Measurements from ENCODE around the gene LECT2.
A peak's percentile ranks its signal among the peaks of the same experiment; 100 is the strongest.

LECT2 gene

GRCh38 chr5:135954899-135955298 is at the start of gene LECT2:
TSS of gene LECT2 (minus strand) at chr5:135954983. CDS start at chr5:135954833, 150 bp downstream.
- no peak for DNase-seq

- no peak for DNase-seq
Measured at GRCh38 chr5:136004436-136004835, 49.7 kb upstream of the LECT2 start.

- no peak for DNase-seq
Measured at GRCh38 chr5:136001466-136001981, 46.7 kb upstream of the LECT2 start.

DNA sequence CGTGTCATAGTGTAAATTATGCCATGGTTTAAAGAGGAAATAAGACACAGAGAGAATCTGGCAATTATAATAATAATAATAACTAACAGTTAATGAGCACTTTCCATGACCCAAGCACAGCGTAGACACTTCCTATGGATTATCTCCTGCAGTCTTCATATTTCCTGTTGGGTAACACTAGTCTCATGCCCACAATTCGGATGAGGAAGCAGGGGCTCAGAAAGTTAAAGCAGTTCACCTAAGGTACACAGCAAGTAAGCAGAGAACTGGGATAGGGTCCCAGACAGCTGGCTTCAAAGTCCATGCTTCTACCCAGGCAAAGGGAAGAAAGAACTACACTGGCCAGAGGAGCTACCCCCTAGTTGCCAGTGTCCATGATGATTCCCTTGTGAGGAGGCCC is 46.1 kb upstream of the LECT2 start:
- no peak for DNase-seq

- DNase-seq: no peak
Measured at GRCh38 chr5:136000147-136000546, 45.4 kb upstream of the LECT2 start.

GRCh38 chr5:135999406-136000139 is 44.8 kb upstream of the LECT2 start:
- no peak for DNase-seq

- no peak for DNase-seq
Measured at GRCh38 chr5:135998889-135999288, 44.1 kb upstream of the LECT2 start.

GRCh38 chr5:135997673-135998335 is 43.0 kb upstream of the LECT2 start:
- DNase-seq: no peak

- no peak for DNase-seq
Measured at GRCh38 chr5:135996611-135997010, 41.8 kb upstream of the LECT2 start.

DNA sequence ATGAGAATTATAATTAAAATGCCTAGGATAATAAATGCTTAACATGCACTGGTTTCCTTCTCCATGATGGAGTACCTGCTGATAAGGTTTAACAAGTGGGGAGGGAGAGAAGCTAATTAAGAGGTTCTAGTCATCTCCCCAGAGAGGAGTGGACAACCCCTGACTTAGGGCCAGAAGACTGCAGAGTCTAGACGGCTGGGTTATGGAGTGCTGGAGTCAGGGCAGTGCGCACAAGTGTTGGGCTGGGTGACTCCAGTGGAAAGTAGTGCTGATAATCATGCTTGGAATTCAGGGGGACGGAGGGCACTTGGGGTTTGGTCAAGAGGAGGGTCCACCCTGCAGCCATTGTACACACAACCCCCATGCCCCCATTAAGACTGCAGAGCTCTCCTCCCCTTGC is 41.2 kb upstream of the LECT2 start:
- no peak for DNase-seq

- peak; percentile 67 for DNase-seq
Measured at GRCh38 chr5:135993880-135994636, 39.3 kb upstream of the LECT2 start.

DNA sequence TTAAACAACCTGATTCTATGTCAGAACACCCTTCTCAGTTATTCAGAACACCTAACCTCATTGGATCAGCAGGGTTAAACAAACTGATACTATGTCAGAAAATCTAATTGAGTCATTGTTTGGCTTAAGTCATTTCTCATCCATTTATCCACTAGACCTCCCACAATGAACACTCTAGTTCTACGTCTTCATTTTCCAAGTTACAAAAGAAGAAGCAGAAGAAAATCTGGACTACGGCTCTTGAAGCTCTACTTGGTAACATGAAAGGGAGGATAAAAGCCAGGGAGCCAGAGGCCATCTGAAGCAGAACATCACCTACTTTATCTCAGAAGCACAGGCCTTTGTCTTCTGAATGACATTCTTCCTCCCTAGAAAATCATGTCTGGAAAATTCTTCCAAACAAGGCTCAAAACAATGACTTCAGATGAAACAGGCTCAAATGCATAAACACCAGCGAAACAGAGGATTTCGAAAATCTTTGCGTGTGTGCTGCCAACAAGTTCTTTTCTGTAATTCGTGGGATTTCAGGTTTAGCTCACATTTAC is 38.6 kb upstream of the LECT2 start:
- DNase-seq: no peak

- no peak for DNase-seq
Measured at GRCh38 chr5:135991429-135991828, 36.6 kb upstream of the LECT2 start.

DNA sequence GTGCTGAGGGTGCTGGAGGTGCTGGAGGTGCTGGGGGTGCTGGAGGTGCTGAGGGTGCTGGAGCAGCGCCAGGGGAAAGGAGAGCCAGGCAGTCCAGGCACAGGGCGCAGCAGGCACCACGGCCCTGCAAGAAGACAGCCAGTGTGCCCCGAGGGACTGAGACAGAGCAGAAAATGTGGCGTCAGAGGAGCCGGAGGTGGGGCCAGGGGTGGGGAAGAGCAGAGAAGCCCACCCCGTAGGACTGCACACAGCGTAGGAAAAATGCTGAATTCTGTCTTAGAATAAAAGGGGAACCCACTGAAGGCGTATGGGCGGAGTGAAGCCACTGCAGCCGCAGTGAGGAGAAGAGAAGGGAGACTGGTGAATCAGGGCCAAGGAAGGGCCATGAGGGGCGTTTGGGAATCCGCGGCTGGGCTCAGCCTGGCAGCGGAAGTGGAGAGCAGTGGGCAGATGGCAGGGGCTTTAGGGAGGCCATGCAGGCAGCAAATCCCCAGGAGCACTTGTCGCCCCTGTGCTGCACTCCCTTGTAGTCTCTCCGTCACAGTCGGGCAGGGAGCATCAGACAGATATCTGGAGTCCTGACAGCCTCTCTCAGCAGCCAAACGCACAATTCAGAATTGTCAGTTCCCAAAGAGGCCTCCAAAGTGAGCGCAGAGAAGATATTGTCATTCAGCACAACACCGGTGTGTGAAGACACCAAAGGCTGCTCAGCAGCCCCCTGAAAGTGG is 35.9 kb upstream of the LECT2 start:
- DNase-seq: no peak

- no peak for DNase-seq
Measured at GRCh38 chr5:135989686-135990085, 34.9 kb upstream of the LECT2 start.

DNA sequence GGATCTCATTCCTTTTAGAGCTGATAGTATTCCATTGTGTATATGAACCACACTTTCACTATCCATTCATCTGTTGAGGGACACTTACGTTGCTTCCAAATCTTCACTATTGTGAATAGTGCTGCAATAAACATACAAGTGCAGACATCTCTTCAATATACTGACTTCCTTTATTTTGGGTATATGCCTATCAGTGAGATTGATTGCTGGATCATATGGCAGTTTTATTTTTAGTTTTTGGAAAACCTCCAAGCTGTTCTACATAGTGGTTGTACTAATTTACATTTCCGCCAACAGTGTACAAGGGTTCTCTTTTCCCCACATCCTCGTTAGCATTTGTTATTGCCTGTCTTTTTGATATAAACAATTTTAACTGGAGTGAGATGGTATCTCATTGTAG is 33.8 kb upstream of the LECT2 start:
- DNase-seq: no peak

- no peak for DNase-seq
Measured at GRCh38 chr5:135986891-135987401, 32.2 kb upstream of the LECT2 start.

DNA sequence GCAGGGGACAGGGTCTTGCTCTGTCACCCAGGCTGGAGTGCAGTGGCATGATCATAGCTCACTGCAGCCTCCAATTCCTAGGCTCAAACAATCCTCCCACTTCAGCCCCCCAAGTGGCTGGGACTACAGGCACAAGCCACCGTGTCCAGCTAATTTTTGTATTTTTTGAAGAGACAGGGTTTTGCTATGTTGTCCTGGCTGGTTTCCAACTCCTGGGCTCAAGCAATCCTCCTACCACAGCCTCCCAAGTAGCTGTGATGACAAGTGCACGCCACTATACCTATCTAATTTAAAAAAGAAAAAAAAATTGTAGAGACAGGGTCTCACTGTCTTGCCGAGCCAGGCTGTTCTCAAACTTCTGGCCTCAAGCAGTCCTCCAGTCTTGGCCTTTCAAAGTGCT is 31.6 kb upstream of the LECT2 start:
- DNase-seq: no peak

DNA sequence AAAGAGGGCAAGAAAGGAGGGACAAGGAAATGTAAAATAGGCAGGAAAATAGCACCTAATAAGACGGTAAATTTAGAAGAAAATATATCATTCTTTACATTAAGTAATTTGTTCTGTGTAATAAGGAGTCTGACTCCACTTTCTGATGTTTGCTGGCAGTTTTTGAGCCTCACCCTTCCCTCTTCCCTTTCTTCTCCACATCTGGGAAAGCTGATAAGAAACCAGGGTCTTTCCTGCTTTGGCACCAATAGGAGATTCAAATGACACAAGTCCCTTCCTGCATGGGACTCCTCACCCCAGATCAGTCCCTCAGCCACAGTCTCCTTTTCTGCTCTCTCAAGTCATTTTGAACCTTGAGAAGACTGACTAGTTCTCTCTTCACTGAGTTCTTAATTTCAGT is 31.2 kb upstream of the LECT2 start:
- no peak for DNase-seq

DNA sequence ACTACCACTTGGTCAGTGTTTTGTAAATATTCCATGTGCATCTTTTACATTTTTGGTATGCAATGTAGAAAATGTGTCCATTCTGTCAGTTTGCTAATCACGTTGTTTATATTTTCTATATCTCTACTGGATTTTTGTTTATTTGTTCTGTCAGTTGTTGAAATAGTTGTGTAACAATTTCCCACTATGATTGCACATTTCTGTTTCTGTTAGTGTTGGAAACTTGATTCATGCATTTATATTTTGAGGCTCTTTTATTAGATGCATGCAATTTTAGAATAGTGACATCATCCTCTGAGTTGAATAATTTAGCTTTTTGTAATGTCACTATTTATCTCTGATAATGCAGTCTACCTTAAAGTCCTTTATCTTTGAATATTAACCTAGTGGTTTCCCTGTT is 25.8 kb upstream of the LECT2 start:
- no peak for DNase-seq

DNA sequence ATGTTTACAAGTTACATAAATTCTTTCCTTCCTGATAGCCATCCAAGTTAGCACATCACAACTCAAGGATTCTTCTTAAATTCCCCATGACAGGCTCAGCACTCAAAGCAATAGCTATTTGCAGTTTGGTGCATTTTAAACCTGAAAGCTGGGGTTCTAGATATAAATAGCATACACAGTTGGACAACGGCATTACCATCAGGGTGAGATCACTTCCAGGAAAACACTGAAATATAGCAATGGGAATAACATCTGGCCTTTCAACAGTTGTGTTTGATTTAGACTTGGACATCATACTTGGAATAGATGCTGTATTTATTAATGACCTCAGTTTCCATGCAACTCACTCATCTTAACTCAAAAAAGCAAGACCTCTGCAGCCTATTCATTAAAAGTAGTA is 24.7 kb upstream of the LECT2 start:
- DNase-seq: peak; percentile 69

GRCh38 chr5:135978993-135979392 is 24.2 kb upstream of the LECT2 start:
- no peak for DNase-seq

Data from eye (tissue), 1 donor.